Measurements from ENCODE around the gene TMEM175.

GRCh38 chr4:889516-889915 lies 42.7 kb upstream of the TMEM175 start:
- TF ChIP-seq CTCF (IDR thresholded peaks at IDR 0.05) (no peak), ZFX (IDR thresholded peaks at IDR 0.05; ENCODE audit: borderline replicate concordance) (no peak)
